ENCODE measurements around the gene CRIP1. TPM values are rescaled to one million over a fixed set of nuclear protein-coding genes. Genes with fewer than 3 reads are reported as not detected.

Gene CRIP1
- total RNA-seq, 1 experiment from 2014 or later, result 17.3 TPM

- Histone ChIP-seq H3K9me3 (no peaks in the 10 kb centered on the region), H3K4me3 (no peak overlapping the region), H3K36me3 (no peaks in the 10 kb centered on the region), H3K27me3 (no peaks in the 10 kb centered on the region)
- no peak for DNase-seq
Observed at GRCh38 chr14:105528586-105529318, 42.1 kb downstream of the CRIP1 start.

- no peak for DNase-seq
- Histone ChIP-seq H3K4me3 (no peak overlapping the region), H3K9me3 (no peaks in the 10 kb centered on the region), H3K27me3 (no peaks in the 10 kb centered on the region), H3K36me3 (no peaks in the 10 kb centered on the region)
Observed at GRCh38 chr14:105529319-105529568, 42.6 kb downstream of the CRIP1 start.

- no peaks in the 10 kb centered on the region for H3K36me3 ChIP-seq
- no peak for DNase-seq
Observed at GRCh38 chr14:105529569-105530284, 43.0 kb downstream of the CRIP1 start.

GRCh38 chr14:105530285-105531087 is 43.8 kb downstream of the CRIP1 start:
- Histone ChIP-seq H3K27me3 (no peaks in the 10 kb centered on the region), H3K4me3 (no peak overlapping the region), H3K9me3 (no peaks in the 10 kb centered on the region), H3K36me3 (no peaks in the 10 kb centered on the region)
- DNase-seq, result no peak

More at GRCh38 chr14:105529569-105530284, 43.0 kb downstream of the CRIP1 start:
- H3K9me3 ChIP-seq, result no peaks in the 10 kb centered on the region
- H3K4me3 ChIP-seq, result no peak overlapping the region
- no peaks in the 10 kb centered on the region for H3K27me3 ChIP-seq

GRCh38 chr14:105531088-105531893 is 44.6 kb downstream of the CRIP1 start:
- H3K36me3 ChIP-seq, result no peaks in the 10 kb centered on the region
- no peak for DNase-seq
- H3K27me3 ChIP-seq, result no peaks in the 10 kb centered on the region
- H3K9me3 ChIP-seq, result no peaks in the 10 kb centered on the region
- no peak overlapping the region for H3K4me3 ChIP-seq

GRCh38 chr14:105531894-105532623 is 45.4 kb downstream of the CRIP1 start:
- Histone ChIP-seq H3K27me3 (no peaks in the 10 kb centered on the region), H3K36me3 (no peaks in the 10 kb centered on the region), H3K9me3 (no peaks in the 10 kb centered on the region), H3K4me3 (no peak overlapping the region)
- no peak for DNase-seq

GRCh38 chr14:105532735-105533141 is 46.1 kb downstream of the CRIP1 start:
- peak; percentile 30 for DNase-seq
- H3K36me3 ChIP-seq, result no peaks in the 10 kb centered on the region
- H3K27me3 ChIP-seq, result no peaks in the 10 kb centered on the region
- no peaks in the 10 kb centered on the region for H3K9me3 ChIP-seq
- H3K4me3 ChIP-seq, result no peak overlapping the region

- Histone ChIP-seq H3K27me3 (no peaks in the 10 kb centered on the region), H3K9me3 (no peaks in the 10 kb centered on the region), H3K4me3 (no peak overlapping the region), H3K36me3 (no peaks in the 10 kb centered on the region)
- no peak for DNase-seq
Observed at GRCh38 chr14:105533391-105533790, 46.7 kb downstream of the CRIP1 start.

- Histone ChIP-seq H3K36me3 (no peaks in the 10 kb centered on the region), H3K27me3 (no peaks in the 10 kb centered on the region), H3K4me3 (no peak overlapping the region), H3K9me3 (no peaks in the 10 kb centered on the region)
- no peak for DNase-seq
Observed at GRCh38 chr14:105533811-105534498, 47.3 kb downstream of the CRIP1 start.

- Histone ChIP-seq H3K4me3 (no peak overlapping the region), H3K36me3 (no peaks in the 10 kb centered on the region), H3K27me3 (no peaks in the 10 kb centered on the region), H3K9me3 (no peaks in the 10 kb centered on the region)
- no peak for DNase-seq
Observed at GRCh38 chr14:105534586-105534985, 47.9 kb downstream of the CRIP1 start.

GRCh38 chr14:105536051-105536450 is 49.4 kb downstream of the CRIP1 start:
- H3K9me3 ChIP-seq, result no peaks in the 10 kb centered on the region
- no peak for DNase-seq
- no peaks in the 10 kb centered on the region for H3K27me3 ChIP-seq
- H3K36me3 ChIP-seq, result no peaks in the 10 kb centered on the region
- H3K4me3 ChIP-seq, result no peak overlapping the region

- DNase-seq, result no peak
- H3K36me3 ChIP-seq, result no peaks in the 10 kb centered on the region
- no peaks in the 10 kb centered on the region for H3K9me3 ChIP-seq
- H3K4me3 ChIP-seq, result no peak overlapping the region
- no peaks in the 10 kb centered on the region for H3K27me3 ChIP-seq
Observed at GRCh38 chr14:105536691-105537579, 50.2 kb downstream of the CRIP1 start.

GRCh38 chr14:105537580-105538474 is 51.1 kb downstream of the CRIP1 start:
- no peak overlapping the region for H3K4me3 ChIP-seq
- no peaks in the 10 kb centered on the region for H3K36me3 ChIP-seq
- DNase-seq, result peak; percentile 19
- H3K9me3 ChIP-seq, result no peaks in the 10 kb centered on the region; the same call in 1 of the 2 replicates
- H3K27me3 ChIP-seq, result no peaks in the 10 kb centered on the region
